ENCODE results near the gene TINAG.

TINAG gene

GRCh38 chr6:54291738-54292137 is 16.5 kb upstream of the TINAG start:
- TF ChIP-seq CTCF (IDR thresholded peaks at IDR 0.05; ENCODE audit: insufficient read depth, low read length) = no peak
- TF ChIP-seq, protein P1, sequence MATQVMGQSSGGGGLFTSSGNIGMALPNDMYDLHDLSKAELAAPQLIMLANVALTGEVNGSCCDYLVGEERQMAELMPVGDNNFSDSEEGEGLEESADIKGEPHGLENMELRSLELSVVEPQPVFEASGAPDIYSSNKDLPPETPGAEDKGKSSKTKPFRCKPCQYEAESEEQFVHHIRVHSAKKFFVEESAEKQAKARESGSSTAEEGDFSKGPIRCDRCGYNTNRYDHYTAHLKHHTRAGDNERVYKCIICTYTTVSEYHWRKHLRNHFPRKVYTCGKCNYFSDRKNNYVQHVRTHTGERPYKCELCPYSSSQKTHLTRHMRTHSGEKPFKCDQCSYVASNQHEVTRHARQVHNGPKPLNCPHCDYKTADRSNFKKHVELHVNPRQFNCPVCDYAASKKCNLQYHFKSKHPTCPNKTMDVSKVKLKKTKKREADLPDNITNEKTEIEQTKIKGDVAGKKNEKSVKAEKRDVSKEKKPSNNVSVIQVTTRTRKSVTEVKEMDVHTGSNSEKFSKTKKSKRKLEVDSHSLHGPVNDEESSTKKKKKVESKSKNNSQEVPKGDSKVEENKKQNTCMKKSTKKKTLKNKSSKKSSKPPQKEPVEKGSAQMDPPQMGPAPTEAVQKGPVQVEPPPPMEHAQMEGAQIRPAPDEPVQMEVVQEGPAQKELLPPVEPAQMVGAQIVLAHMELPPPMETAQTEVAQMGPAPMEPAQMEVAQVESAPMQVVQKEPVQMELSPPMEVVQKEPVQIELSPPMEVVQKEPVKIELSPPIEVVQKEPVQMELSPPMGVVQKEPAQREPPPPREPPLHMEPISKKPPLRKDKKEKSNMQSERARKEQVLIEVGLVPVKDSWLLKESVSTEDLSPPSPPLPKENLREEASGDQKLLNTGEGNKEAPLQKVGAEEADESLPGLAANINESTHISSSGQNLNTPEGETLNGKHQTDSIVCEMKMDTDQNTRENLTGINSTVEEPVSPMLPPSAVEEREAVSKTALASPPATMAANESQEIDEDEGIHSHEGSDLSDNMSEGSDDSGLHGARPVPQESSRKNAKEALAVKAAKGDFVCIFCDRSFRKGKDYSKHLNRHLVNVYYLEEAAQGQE (IDR thresholded peaks at IDR 0.05; ENCODE audit: insufficient replicate concordance, low read depth) = no peak
- TF ChIP-seq SPI1 (IDR thresholded peaks at IDR 0.05; ENCODE audit: borderline replicate concordance, low read depth) = no peak
- no peak for TF ChIP-seq GABPA (IDR thresholded peaks at IDR 0.05; ENCODE audit: low read depth)
- no peak for TF ChIP-seq POLR2AphosphoS5 (IDR thresholded peaks at IDR 0.05; ENCODE audit: low read depth)
- Histone ChIP-seq H3K4me3 (replicated peaks; ENCODE audit: insufficient read depth, low read length) (no peak overlapping the region), H3K27me3 (ENCODE audit: insufficient read depth, poor library complexity, severe bottlenecking) (no peaks in the 10 kb centered on the region), H3K27ac (replicated peaks) (no peak overlapping the region)
- DNase-seq (ENCODE audit: low read depth in 1 of 2, low spot score in 1 of 2) = no peak

DNA sequence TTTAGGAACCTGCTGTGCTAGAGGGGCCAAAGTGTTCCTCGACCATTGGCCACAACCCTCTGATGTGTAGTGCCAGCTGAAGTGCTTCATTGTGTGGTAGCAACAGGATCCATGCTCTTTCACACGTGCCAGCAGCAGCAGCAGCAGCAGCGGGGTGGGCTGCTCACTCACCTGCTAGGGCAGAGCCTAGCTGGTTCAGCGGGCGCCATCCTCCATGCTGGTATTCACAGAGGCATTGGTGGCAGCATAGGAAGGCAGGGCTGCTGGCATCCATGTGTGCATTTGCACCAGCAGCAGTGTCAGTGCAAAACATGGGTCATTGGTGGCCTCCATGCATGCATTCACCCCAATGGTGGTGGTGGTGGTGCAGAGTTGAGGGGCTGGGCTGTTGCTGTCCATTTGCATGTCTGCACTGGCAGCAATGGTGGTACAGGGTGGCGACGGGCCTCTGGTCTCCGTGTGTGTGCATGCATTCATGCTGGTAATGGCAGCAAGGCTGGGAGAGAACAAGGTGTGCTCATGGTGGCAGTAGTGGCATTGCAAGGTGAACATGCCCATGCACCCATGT is 13.2 kb upstream of the TINAG start:
- Histone ChIP-seq H3K4me3 (replicated peaks; ENCODE audit: insufficient read depth, low read length) (no peak overlapping the region), H3K27me3 (ENCODE audit: insufficient read depth, poor library complexity, severe bottlenecking) (no peaks in the 10 kb centered on the region), H3K27ac (replicated peaks) (no peak overlapping the region)
- no peak for DNase-seq (ENCODE audit: low read depth in 1 of 2, low spot score in 1 of 2)
- TF ChIP-seq POLR2AphosphoS5 (IDR thresholded peaks at IDR 0.05; ENCODE audit: low read depth) (no peak), GABPA (IDR thresholded peaks at IDR 0.05; ENCODE audit: low read depth) (no peak), SPI1 (IDR thresholded peaks at IDR 0.05; ENCODE audit: borderline replicate concordance, low read depth) (no peak), CTCF (IDR thresholded peaks at IDR 0.05; ENCODE audit: insufficient read depth, low read length) (no peak)
- TF ChIP-seq, protein P1 (IDR thresholded peaks at IDR 0.05; ENCODE audit: insufficient replicate concordance, low read depth) = no peak

GRCh38 chr6:54299542-54300269 is 8.5 kb upstream of the TINAG start:
- H3K27ac ChIP-seq (replicated peaks) = no peak overlapping the region
- H3K4me3 ChIP-seq (replicated peaks; ENCODE audit: insufficient read depth, low read length) = no peak overlapping the region
- H3K27me3 ChIP-seq (ENCODE audit: insufficient read depth, poor library complexity, severe bottlenecking) = no peaks in the 10 kb centered on the region
- DNase-seq (ENCODE audit: low read depth in 1 of 2, low spot score in 1 of 2) = no peak
- TF ChIP-seq, protein P1 (IDR thresholded peaks at IDR 0.05; ENCODE audit: insufficient replicate concordance, low read depth) = no peak
- TF ChIP-seq SPI1 (IDR thresholded peaks at IDR 0.05; ENCODE audit: borderline replicate concordance, low read depth) (no peak), POLR2AphosphoS5 (IDR thresholded peaks at IDR 0.05; ENCODE audit: low read depth) (no peak), CTCF (IDR thresholded peaks at IDR 0.05; ENCODE audit: insufficient read depth, low read length) (no peak), GABPA (IDR thresholded peaks at IDR 0.05; ENCODE audit: low read depth) (no peak)
